NCI-H1048 (cell line): ENCODE measurements around the gene IFITM1.
"Not testable (repeated sequence)": the region's sequence is repeated elsewhere in the genome, so short reads cannot be mapped to it uniquely, and the experiment has no call there.

Experiments
- DNase-seq: peaks from one replicate; lab custom pipeline; 2025; lab: John Stamatoyannopoulos, UW

The IFITM1 gene

GRCh38 chr11:308740-309665 is 4.8 kb upstream of the IFITM1 start:
- DNase-seq: not testable (repeated sequence)

GRCh38 chr11:309979-310572 is 3.8 kb upstream of the IFITM1 start:
- not testable (repeated sequence) for DNase-seq

- DNase-seq: not testable (repeated sequence)
These were observed 2.7 kb upstream of the IFITM1 start for GRCh38 chr11:311013-311748.

- DNase-seq: no peak
These were observed 1.6 kb upstream of the IFITM1 start for GRCh38 chr11:312092-312816.

- no peak for DNase-seq
These were observed 495 bp upstream of the IFITM1 start for GRCh38 chr11:313304-313786.

GRCh38 chr11:314554-314875 is 675 bp downstream of the IFITM1 start:
- not testable (repeated sequence) for DNase-seq

GRCh38 chr11:315051-315481 is 1.2 kb downstream of the IFITM1 start:
- no peak for DNase-seq

- DNase-seq: no peak
These were observed 1.7 kb downstream of the IFITM1 start for GRCh38 chr11:315516-315994.

- no peak for DNase-seq
These were observed 2.3 kb downstream of the IFITM1 start for GRCh38 chr11:316031-316701.

- no peak for DNase-seq
These were observed 3.1 kb downstream of the IFITM1 start for GRCh38 chr11:316891-317301.

GRCh38 chr11:317668-318404 is 4.0 kb downstream of the IFITM1 start:
- DNase-seq: not testable (repeated sequence)

GRCh38 chr11:318405-319120 is 4.7 kb downstream of the IFITM1 start:
- not testable (repeated sequence) for DNase-seq

- not testable (repeated sequence) for DNase-seq
These were observed 5.5 kb downstream of the IFITM1 start for GRCh38 chr11:319121-319887.

- not testable (repeated sequence) for DNase-seq
These were observed 6.0 kb downstream of the IFITM1 start for GRCh38 chr11:319888-320273.

- DNase-seq: no peak
These were observed 10.3 kb downstream of the IFITM1 start for GRCh38 chr11:324156-324555.

GRCh38 chr11:324593-325517 is 11.0 kb downstream of the IFITM1 start:
- DNase-seq: not testable (repeated sequence)

- DNase-seq: no peak
These were observed 12.2 kb downstream of the IFITM1 start for GRCh38 chr11:325796-326591.
